ENCODE data around the gene ANKRD37. TPM values are rescaled to one million over a fixed set of nuclear protein-coding genes. Genes with fewer than 3 reads are reported as not detected.

ANKRD37 gene
- total and polyA plus RNA-seq, 2 of the 8 experiments (the other 6 are each of a cell fraction or from before 2014, with no cell fraction given) = 2.8 to 3.4 TPM

GRCh38 chr4:185346975-185347601 lies 49.6 kb upstream of the ANKRD37 start:
- H3K14ac ChIP-seq (ENCODE audit: insufficient read length) = no peak overlapping the region
- H2AK5ac ChIP-seq (ENCODE audit: low read depth, low read length) = no peak overlapping the region
- no peak overlapping the region for H2BK5ac ChIP-seq (ENCODE audit: low read depth, low read length)
- H3K9ac ChIP-seq (replicated peaks in 1 of 4; ENCODE audit: extremely low read depth in 1 of 4, low read depth in 3 of 4, low read length in 3 of 4) = no peak overlapping the region
- no peak for DNase-seq (ENCODE audit: low read depth in 1 of 2, low spot score in 2 of 2)
- no peak overlapping the region for H2BK12ac ChIP-seq (ENCODE audit: low read depth, low read length)
- H3K23ac ChIP-seq (ENCODE audit: insufficient read length) = no peak overlapping the region
- WGBS, 2 experiments (ENCODE audit: extremely low coverage in 1 of 2, insufficient coverage in 1 of 2, insufficient read length in 1 of 2, insufficient replicate concordance in 2 of 2, low coverage in 1 of 2, low lambda C conversion rate in 2 of 2, missing lambda C conversion rate in 1 of 2) = 93% methylated on average over 14 of the region's 14 CpGs; no CpG with 5 or more reads in 1 of the 2 experiments
- H2BK20ac ChIP-seq (ENCODE audit: low read length) = no peak overlapping the region
- H3K18ac ChIP-seq (ENCODE audit: extremely low read depth, low read length) = no peak overlapping the region
- H3K9me3 ChIP-seq (ENCODE audit: insufficient read depth in 2 of 2, low read depth in 1 of 2, low read length in 1 of 2) = no peaks in the 10 kb centered on the region
- H3K36me3 ChIP-seq (ENCODE audit: control insufficient read depth in 2 of 4, insufficient read depth in 4 of 4, low read length in 3 of 4) = peaks cover 0 to 29% (median 5%) of the 10 kb centered on the region in 4 experiments; a peak in 6 of 8 replicates
- H3K4ac ChIP-seq (replicated peaks; ENCODE audit: insufficient read length, low read depth, low read length) = no peak overlapping the region
- no peaks in the 10 kb centered on the region for H3K23me2 ChIP-seq (ENCODE audit: low read depth, low read length)
- no peak overlapping the region for H4K91ac ChIP-seq (replicated peaks; ENCODE audit: insufficient read length, low read length)
- H2BK120ac ChIP-seq (replicated peaks; ENCODE audit: low read depth, low read length) = no peak overlapping the region
- H4K20me1 ChIP-seq (replicated peaks in 1 of 2; ENCODE audit: control insufficient read depth in 1 of 2, insufficient read depth in 2 of 2, low read length in 2 of 2) = no peaks in the 10 kb centered on the region
- no peak overlapping the region for H4K8ac ChIP-seq (ENCODE audit: extremely low read depth, insufficient read depth, low read length)
- no peak overlapping the region for H2BK15ac ChIP-seq (ENCODE audit: low read length)
- H4K5ac ChIP-seq (ENCODE audit: insufficient read length, low read depth, low read length) = no peak overlapping the region
- H3K27me3 ChIP-seq (replicated peaks in 1 of 4; ENCODE audit: control insufficient read depth in 3 of 4, extremely low read depth in 1 of 4, insufficient read depth in 3 of 4, low read length in 3 of 4) = no peaks in the 10 kb centered on the region
- no peak overlapping the region for H3K56ac ChIP-seq (replicated peaks; ENCODE audit: insufficient read length, low read depth, low read length)
- H3K27ac ChIP-seq (ENCODE audit: low read depth, low read length) = no peak overlapping the region
- POLR2A ChIA-PET (ENCODE audit: partially characterized antibody) = no interaction called here
- peaks cover 0 to 9% (median 1%) of the 10 kb centered on the region in 4 experiments; a peak in 4 of 7 replicates for H3K4me1 ChIP-seq (replicated peaks in 1 of 4; ENCODE audit: control insufficient read depth in 3 of 4, insufficient read depth in 4 of 4, low read length in 3 of 4)
- CTCF ChIA-PET (ENCODE audit: partially characterized antibody) = no interaction called here
- H2AFZ ChIP-seq (ENCODE audit: low read length) = no peak overlapping the region
- H3K79me2 ChIP-seq (ENCODE audit: control insufficient read depth in 1 of 2, insufficient read depth in 2 of 2, low read length in 2 of 2) = no peaks in the 10 kb centered on the region
- no peak overlapping the region for H3K4me3 ChIP-seq (ENCODE audit: extremely low read depth in 1 of 4, insufficient read depth in 2 of 4, low read depth in 3 of 4, low read length in 4 of 4)
- H3K4me2 ChIP-seq (ENCODE audit: insufficient read depth in 1 of 2, low read depth in 2 of 2, low read length in 2 of 2) = no peak overlapping the region
- H3K79me1 ChIP-seq (ENCODE audit: low read depth, low read length) = no peaks in the 10 kb centered on the region
- no peak for FAIRE-seq

All from H1 (cell line).